GM21576 (cell line): ENCODE results near the gene ACRV1.
"Not testable (repeated sequence)": the region's sequence is repeated elsewhere in the genome, so short reads cannot be mapped to it uniquely, and the experiment has no call there.

Source experiments
- ATAC-seq: cut with Tn5 transposase; IDR thresholded peaks from one replicate; pipeline ENCODE4 v1.9.1; 2021; ENCODE audit warnings: mild to moderate bottlenecking, moderate library complexity; ENCODE audit not compliant: unreplicated experiment

ACRV1 gene

GRCh38 chr11:125680747-125681146, at the start of gene ACRV1:
TSS of gene ACRV1 (minus strand) at chr11:125680847. CDS start at chr11:125680780, 67 bp downstream.
- ATAC-seq = no peak

GRCh38 chr11:125728969-125729368, 48.3 kb upstream of the ACRV1 start:
- ATAC-seq = no peak

- ATAC-seq = no peak
Observed at GRCh38 chr11:125724125-125724524, 43.5 kb upstream of the ACRV1 start.

- ATAC-seq = no peak
Observed at GRCh38 chr11:125720781-125721180, 40.1 kb upstream of the ACRV1 start.

- not testable (repeated sequence) for ATAC-seq
Observed at GRCh38 chr11:125704686-125705085, 24.0 kb upstream of the ACRV1 start.

GRCh38 chr11:125701858-125702621, 21.4 kb upstream of the ACRV1 start:
- no peak for ATAC-seq

- no peak for ATAC-seq
Observed at GRCh38 chr11:125701018-125701610, 20.5 kb upstream of the ACRV1 start.

- ATAC-seq = no peak
Observed at GRCh38 chr11:125694951-125695350, 14.3 kb upstream of the ACRV1 start.

- no peak for ATAC-seq
Observed at GRCh38 chr11:125692887-125693286, 12.2 kb upstream of the ACRV1 start.

- no peak for ATAC-seq
Observed at GRCh38 chr11:125690006-125690405, 9.4 kb upstream of the ACRV1 start.

- ATAC-seq = no peak
Observed at GRCh38 chr11:125689274-125689859, 8.7 kb upstream of the ACRV1 start.

GRCh38 chr11:125688632-125689031, 8.0 kb upstream of the ACRV1 start:
- no peak for ATAC-seq

GRCh38 chr11:125688066-125688465, 7.4 kb upstream of the ACRV1 start:
- ATAC-seq = no peak

GRCh38 chr11:125685228-125685627, 4.6 kb upstream of the ACRV1 start:
- ATAC-seq = no peak

GRCh38 chr11:125679837-125680236, 810 bp downstream of the ACRV1 start:
- ATAC-seq = no peak

- ATAC-seq = no peak
Observed at GRCh38 chr11:125679397-125679796, 1.2 kb downstream of the ACRV1 start.

- ATAC-seq = no peak
Observed at GRCh38 chr11:125675196-125675595, 5.5 kb downstream of the ACRV1 start.

- no peak for ATAC-seq
Observed at GRCh38 chr11:125674210-125674609, 6.4 kb downstream of the ACRV1 start.

GRCh38 chr11:125671561-125671960, 9.1 kb downstream of the ACRV1 start:
- no peak for ATAC-seq

- no peak for ATAC-seq
Observed at GRCh38 chr11:125670172-125670571, 10.5 kb downstream of the ACRV1 start.

- no peak for ATAC-seq
Observed at GRCh38 chr11:125667151-125667550, 13.5 kb downstream of the ACRV1 start.

- ATAC-seq = no peak
Observed at GRCh38 chr11:125663910-125664309, 16.7 kb downstream of the ACRV1 start.
